Measurements from ENCODE around the gene SALL2.

The SALL2 gene

DNA sequence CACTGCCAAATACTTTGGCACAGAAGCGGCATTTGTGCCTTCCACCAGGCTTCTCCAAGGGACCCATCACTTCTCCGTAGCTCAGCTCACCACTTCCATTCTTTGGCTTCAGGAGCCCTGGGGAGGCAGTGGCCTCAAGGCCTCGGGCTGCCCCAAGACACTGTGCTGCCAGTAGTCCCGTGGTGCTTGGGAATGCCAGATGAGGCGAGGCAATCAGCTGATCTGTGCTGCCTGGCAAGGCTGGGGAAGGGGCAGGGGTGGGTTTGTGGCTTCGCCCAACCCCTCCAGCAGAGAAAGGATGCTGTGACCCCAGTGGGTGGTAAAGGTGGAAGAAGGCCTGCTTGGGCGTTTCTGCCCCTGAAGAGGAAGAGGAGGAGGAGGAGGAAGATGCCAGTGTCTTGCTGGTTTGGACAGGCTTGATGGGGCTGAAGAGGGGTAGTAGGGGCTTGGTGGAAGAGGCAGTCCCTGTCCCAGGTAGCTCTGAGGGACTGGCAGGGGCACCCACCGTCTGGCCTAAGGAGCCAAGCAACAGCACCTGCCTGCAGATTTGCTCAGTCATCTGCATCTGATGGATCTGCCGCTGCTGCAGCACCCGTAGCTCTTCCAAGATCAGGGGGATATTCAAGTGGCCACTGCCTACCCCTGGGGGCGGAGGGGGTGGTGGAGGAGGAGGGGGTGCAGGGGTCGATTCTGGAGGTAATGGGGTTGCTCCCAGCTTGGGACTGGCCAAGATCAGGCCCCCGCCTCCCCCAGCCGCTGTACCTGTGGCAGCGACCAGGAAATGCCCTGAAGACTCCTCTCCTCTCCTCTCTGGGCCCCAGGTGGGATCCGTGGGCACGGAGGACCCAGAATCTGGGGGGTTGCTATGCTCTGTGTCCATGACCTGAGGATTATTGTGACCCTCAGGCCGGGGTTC lies 1.3 kb downstream of the SALL2 start:
- Histone ChIP-seq H3K4me3 (peak overlapping the region; percentile 94), H3K9me3 (ENCODE audit: low read depth, low read length) (no peaks in the 10 kb centered on the region), H3K27ac (no peak overlapping the region), H3K36me3 (ENCODE audit: insufficient read depth, low read length) (peaks cover 30% of the 10 kb centered on the region; the same call in 1 of the 2 replicates), H3K9ac (ENCODE audit: insufficient read length) (peak overlapping the region; percentile 83)
- TF ChIP-seq POLR2AphosphoS5 (IDR thresholded peaks at IDR 0.05; ENCODE audit: borderline replicate concordance, low read depth, low read length) (no peak), FOXP2 (optimal IDR thresholded peaks at IDR 0.05; ENCODE audit: control extremely low read depth, extremely low read length, insufficient read depth) (no peak), EZH2 (IDR thresholded peaks at IDR 0.05) (no peak)
- no peak for DNase-seq (ENCODE audit: low read depth, low spot score)

DNA sequence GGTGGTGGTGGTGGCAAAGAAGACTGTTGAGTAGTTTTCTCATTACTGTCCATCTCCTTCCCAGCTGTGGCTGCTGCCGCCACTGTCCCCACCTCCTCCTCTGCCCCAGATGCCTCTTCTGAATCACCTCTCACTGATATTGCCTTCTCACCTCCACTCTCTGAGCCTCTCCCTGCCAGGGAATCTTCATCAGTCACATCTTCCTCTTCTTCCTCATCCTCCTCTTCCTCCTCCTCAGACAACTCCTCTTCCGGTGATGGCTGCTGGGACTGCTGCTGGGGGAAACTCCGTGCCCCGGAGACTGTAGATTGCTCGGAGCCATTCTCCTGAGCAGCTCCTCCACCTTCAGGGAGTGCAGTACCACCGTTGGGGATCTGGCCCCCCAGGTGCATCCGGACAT lies 2.9 kb downstream of the SALL2 start:
- H3K36me3 ChIP-seq (ENCODE audit: insufficient read depth, low read length), result peaks cover 30% of the 10 kb centered on the region; the same call in 1 of the 2 replicates
- DNase-seq (ENCODE audit: low read depth, low spot score), result no peak
- TF ChIP-seq EZH2 (IDR thresholded peaks at IDR 0.05) (no peak), FOXP2 (optimal IDR thresholded peaks at IDR 0.05; ENCODE audit: control extremely low read depth, extremely low read length, insufficient read depth) (no peak), POLR2AphosphoS5 (IDR thresholded peaks at IDR 0.05; ENCODE audit: borderline replicate concordance, low read depth, low read length) (no peak)
- no peak overlapping the region for H3K4me3 ChIP-seq
- no peak overlapping the region for H3K9ac ChIP-seq (ENCODE audit: insufficient read length)
- no peak overlapping the region for H3K27ac ChIP-seq
- H3K9me3 ChIP-seq (ENCODE audit: low read depth, low read length), result no peaks in the 10 kb centered on the region

DNA sequence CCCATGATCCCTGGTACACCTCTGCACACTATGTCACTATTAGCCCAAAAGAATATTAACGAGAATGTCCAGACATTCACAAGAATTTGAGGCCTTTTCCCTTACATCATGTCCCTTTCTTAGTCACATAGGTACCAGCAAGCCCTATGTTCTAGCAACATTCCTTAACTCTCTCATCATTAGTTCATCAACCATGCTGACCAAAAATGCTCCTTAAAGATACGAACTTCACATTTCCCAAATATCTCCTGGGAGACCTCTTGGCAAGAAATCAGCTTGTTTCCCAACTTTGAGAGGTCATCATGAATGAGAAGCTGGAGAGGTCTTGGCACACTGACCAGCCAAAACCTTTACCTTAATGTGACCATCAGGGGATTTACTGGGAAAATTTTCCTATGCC lies 4.6 kb downstream of the SALL2 start:
- H3K27ac ChIP-seq, result peak overlapping the region; percentile 44; the same call in 1 of the 2 replicates
- H3K9me3 ChIP-seq (ENCODE audit: low read depth, low read length), result no peaks in the 10 kb centered on the region
- DNase-seq (ENCODE audit: low read depth, low spot score), result no peak
- TF ChIP-seq FOXP2 (optimal IDR thresholded peaks at IDR 0.05; ENCODE audit: control extremely low read depth, extremely low read length, insufficient read depth) (no peak), EZH2 (IDR thresholded peaks at IDR 0.05) (no peak), POLR2AphosphoS5 (IDR thresholded peaks at IDR 0.05; ENCODE audit: borderline replicate concordance, low read depth, low read length) (no peak)
- H3K36me3 ChIP-seq (ENCODE audit: insufficient read depth, low read length), result peaks cover 30% of the 10 kb centered on the region; the same call in 1 of the 2 replicates
- H3K9ac ChIP-seq (ENCODE audit: insufficient read length), result no peak overlapping the region
- no peak overlapping the region for H3K4me3 ChIP-seq

DNA sequence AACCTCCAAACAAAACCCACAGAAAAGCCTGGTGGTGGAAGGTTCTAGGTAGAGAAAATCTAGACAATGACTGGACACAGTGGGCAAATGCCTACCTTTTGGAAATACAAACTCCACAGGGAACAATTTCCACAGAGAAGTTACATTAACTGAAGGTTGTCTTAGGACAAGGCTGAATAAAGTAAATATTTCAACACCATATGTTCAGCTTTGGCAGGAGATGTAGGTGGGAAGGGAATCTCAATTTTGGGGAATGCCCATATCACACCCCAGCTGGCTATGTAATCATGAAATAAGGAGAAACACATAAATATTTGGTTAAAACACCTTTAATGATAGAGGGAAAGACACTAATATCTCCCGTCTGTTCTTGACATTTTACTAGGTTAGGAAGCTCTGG lies 5.4 kb downstream of the SALL2 start:
- no peak for DNase-seq (ENCODE audit: low read depth, low spot score)
- no peak overlapping the region for H3K9ac ChIP-seq (ENCODE audit: insufficient read length)
- TF ChIP-seq FOXP2 (optimal IDR thresholded peaks at IDR 0.05; ENCODE audit: control extremely low read depth, extremely low read length, insufficient read depth), result no peak
- TF ChIP-seq POLR2AphosphoS5 (IDR thresholded peaks at IDR 0.05; ENCODE audit: borderline replicate concordance, low read depth, low read length), result no peak
- TF ChIP-seq EZH2 (IDR thresholded peaks at IDR 0.05), result no peak
- H3K9me3 ChIP-seq (ENCODE audit: low read depth, low read length), result no peaks in the 10 kb centered on the region
- peak overlapping the region; percentile 44; the same call in 1 of the 2 replicates for H3K27ac ChIP-seq
- no peak overlapping the region for H3K4me3 ChIP-seq
- peaks cover 30% of the 10 kb centered on the region; the same call in 1 of the 2 replicates for H3K36me3 ChIP-seq (ENCODE audit: insufficient read depth, low read length)

DNA sequence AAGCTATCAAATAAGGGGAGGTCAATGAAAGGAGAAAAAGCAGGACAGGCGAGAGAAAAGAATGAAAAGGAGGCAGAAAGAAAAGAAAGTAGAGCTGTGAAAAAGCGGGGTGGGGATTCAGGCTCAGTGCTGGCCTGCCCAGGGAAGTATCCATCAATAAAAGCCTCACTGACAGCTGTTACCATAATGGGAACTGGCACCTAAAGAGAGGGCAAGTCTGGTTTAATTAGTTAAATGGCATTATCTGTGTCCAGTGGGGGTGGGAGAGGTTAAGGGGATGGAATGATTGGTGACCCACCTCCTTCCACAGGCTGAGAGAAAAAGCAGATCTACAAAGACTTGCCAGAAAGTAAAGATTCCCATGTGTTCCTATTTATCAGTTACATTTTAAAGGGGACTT lies 7.4 kb downstream of the SALL2 start:
- DNase-seq (ENCODE audit: low read depth, low spot score), result no peak
- H3K36me3 ChIP-seq (ENCODE audit: insufficient read depth, low read length), result peaks cover 16% of the 10 kb centered on the region; the same call in 1 of the 2 replicates
- H3K4me3 ChIP-seq, result no peak overlapping the region
- no peak overlapping the region for H3K9ac ChIP-seq (ENCODE audit: insufficient read length)
- TF ChIP-seq FOXP2 (optimal IDR thresholded peaks at IDR 0.05; ENCODE audit: control extremely low read depth, extremely low read length, insufficient read depth) (no peak), POLR2AphosphoS5 (IDR thresholded peaks at IDR 0.05; ENCODE audit: borderline replicate concordance, low read depth, low read length) (no peak), EZH2 (IDR thresholded peaks at IDR 0.05) (no peak)
- no peaks in the 10 kb centered on the region for H3K9me3 ChIP-seq (ENCODE audit: low read depth, low read length)
- H3K27ac ChIP-seq, result no peak overlapping the region

DNA sequence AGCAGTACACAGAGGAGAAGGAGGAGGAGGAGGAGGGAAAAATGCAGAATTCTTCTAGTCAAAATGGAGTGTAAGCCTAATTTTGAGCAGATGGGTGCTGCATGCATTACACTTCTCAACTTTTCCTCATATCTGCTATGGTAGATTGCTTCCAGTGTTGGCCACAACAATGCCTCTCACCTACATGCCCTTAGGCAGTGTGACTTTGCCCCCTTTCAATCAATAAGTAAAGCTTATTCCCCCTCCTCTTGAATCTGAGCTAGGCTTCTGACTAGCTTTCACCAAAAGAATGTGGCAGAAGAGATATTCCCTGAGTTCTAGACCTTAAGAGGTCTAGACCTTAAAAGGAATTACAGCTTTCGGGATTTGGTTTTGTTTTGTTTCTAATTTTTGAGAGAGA lies 11.8 kb downstream of the SALL2 start:
- Histone ChIP-seq H3K27ac (peak overlapping the region; percentile 65), H3K36me3 (ENCODE audit: insufficient read depth, low read length) (peaks cover 1% of the 10 kb centered on the region), H3K9ac (ENCODE audit: insufficient read length) (no peak overlapping the region), H3K4me3 (no peak overlapping the region), H3K9me3 (ENCODE audit: low read depth, low read length) (no peaks in the 10 kb centered on the region)
- TF ChIP-seq EZH2 (IDR thresholded peaks at IDR 0.05), result no peak
- TF ChIP-seq FOXP2 (optimal IDR thresholded peaks at IDR 0.05; ENCODE audit: control extremely low read depth, extremely low read length, insufficient read depth), result no peak
- no peak for TF ChIP-seq POLR2AphosphoS5 (IDR thresholded peaks at IDR 0.05; ENCODE audit: borderline replicate concordance, low read depth, low read length)
- no peak for DNase-seq (ENCODE audit: low read depth, low spot score)

DNA sequence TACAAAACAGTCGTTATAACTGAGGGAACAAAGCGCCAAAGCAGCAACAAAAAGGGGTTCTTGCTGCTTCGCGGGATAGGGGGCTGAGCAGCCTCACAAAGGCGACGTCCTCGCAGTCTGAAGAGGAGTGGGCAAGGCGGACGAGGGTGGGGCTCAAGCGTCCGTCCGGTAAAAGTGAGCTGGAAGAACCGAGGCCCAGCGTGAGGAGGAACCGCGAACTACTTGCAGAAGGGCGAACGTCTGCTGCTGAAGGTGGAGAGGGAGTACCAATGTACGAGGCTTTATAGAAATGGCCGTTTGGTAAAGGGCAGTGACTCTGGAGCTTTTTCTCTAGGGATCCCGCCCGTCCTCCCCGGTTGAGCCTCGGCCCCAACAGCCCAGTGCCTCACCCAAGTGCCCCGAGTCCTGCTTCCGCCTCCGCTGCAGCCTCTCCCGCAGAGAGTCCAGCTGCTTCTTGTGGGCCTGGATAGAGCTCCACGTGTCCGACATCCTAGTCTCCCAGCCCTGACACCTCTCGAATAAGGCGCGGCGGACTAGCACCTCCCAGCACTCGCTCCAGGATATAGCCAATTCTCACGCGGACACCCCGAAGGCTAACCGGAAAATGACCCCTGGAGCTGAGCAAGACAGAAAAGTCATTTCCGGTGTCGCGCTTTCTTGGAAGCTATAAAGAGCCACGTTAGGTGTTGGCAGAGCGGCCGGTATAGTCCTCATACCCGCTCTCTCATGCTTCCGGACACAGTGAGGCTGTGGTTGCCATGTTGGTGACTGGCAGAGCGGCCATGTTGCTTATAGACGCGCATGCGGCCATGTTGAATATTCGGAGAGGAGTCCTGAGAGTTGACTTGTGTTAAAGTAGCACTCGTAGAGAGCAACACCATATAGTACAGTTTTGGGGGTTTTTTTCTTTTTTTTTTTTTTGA lies 15.2 kb downstream of the SALL2 start, which contains the start of gene METTL3:
TSS of gene METTL3 (minus strand) at position 606 of the 923 bp plus-strand sequence. CDS start at position 489, 117 bp downstream.
- Histone ChIP-seq H3K9ac (ENCODE audit: insufficient read length) (peak within 1 kb of the TSS; percentile 97), H3K4me3 (peak within 1 kb of the TSS; percentile 95), H3K27ac (peak within 1 kb of the TSS; percentile 87), H3K36me3 (ENCODE audit: insufficient read depth, low read length) (peaks cover 22% of the 10 kb centered on the region), H3K9me3 (ENCODE audit: low read depth, low read length) (no peaks in the 10 kb centered on the region)
- peak; percentile 94 for DNase-seq (ENCODE audit: low read depth, low spot score)
- TF ChIP-seq FOXP2 (optimal IDR thresholded peaks at IDR 0.05; ENCODE audit: control extremely low read depth, extremely low read length, insufficient read depth) (no peak), POLR2AphosphoS5 (IDR thresholded peaks at IDR 0.05; ENCODE audit: borderline replicate concordance, low read depth, low read length) (peak; percentile 82)
